ENCODE data around the gene FOXC1.
A peak's percentile ranks its signal among the peaks of the same experiment; 100 is the strongest.

The FOXC1 gene

DNA sequence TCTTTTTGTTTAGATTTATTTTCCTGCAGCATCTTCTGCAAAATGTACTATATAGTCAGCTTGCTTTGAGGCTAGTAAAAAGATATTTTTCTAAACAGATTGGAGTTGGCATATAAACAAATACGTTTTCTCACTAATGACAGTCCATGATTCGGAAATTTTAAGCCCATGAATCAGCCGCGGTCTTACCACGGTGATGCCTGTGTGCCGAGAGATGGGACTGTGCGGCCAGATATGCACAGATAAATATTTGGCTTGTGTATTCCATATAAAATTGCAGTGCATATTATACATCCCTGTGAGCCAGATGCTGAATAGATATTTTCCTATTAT, 3.2 kb downstream of the FOXC1 start:
- peak; percentile 85 for DNase-seq

DNA sequence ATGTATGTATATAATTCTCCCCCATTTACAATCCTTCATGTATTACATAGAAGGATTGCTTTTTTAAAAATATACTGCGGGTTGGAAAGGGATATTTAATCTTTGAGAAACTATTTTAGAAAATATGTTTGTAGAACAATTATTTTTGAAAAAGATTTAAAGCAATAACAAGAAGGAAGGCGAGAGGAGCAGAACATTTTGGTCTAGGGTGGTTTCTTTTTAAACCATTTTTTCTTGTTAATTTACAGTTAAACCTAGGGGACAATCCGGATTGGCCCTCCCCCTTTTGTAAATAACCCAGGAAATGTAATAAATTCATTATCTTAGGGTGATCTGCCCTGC, 3.6 kb downstream of the FOXC1 start:
- DNase-seq, result no peak

DNA sequence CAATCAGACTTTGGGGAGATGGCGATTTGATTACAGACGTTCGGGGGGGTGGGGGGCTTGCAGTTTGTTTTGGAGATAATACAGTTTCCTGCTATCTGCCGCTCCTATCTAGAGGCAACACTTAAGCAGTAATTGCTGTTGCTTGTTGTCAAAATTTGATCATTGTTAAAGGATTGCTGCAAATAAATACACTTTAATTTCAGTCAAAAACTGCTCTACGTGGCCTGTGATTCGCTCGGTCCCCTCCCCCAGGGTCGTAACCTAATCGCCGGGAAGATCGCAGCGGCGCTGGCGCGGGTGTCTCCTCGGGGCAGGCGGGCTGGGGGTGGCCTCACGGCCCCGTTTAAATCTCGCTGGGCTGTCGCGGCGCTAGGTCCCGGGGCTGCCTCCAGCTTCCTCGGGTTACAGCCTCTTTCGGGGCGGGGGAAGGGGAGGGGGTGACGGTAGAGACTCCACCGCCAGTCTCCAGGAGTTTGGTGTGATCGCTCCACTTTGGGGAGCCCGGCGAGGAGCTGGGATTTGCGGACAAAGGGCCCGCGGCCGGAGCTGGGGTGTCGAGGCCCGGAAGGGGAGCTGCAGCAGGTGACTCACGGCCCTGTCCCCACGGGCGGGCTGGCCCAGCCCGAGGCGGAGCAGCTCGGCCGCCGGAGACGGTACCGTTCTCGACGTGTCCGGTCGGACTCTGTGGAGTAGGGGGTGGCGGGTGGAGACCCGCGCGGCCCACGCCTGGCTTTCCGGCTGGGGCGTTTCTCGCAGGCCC, 4.2 kb downstream of the FOXC1 start:
- DNase-seq, result peak; percentile 45

DNA sequence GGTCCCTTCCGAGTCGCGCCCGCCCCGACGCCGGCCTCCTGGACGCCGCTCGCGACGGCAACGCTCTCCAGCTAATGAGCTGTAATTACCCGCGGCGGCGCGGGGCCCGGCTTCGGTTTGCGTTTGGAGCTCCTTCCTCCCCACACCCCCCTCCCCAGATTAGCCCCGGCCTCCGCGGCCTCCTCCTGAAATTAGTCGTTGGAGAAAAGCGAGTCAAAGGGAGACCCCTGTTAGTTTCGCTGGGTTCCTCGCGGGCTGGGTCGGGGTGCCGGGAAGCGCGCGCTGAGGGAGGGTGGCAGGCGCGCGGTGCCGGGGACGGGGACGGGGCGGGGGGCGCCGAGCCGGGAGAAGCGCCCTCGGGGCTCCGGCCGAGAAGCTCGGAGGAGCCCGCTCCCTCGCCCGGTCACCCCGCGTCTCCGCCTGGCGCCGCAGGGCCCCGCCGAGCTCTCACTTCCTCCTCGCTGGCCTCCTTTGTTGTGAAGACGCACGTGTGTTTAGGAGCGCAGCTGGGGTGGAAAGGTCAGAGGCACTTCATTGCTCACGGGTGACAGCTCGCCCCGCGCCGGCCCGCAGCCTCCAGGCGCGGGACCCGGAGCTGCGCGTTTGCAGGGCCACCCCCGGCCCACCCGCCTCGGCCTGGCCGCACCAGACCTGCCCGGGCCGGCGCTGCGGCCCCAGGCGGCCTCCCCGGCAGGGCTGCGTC, 4.9 kb downstream of the FOXC1 start:
- DNase-seq, result no peak

DNA sequence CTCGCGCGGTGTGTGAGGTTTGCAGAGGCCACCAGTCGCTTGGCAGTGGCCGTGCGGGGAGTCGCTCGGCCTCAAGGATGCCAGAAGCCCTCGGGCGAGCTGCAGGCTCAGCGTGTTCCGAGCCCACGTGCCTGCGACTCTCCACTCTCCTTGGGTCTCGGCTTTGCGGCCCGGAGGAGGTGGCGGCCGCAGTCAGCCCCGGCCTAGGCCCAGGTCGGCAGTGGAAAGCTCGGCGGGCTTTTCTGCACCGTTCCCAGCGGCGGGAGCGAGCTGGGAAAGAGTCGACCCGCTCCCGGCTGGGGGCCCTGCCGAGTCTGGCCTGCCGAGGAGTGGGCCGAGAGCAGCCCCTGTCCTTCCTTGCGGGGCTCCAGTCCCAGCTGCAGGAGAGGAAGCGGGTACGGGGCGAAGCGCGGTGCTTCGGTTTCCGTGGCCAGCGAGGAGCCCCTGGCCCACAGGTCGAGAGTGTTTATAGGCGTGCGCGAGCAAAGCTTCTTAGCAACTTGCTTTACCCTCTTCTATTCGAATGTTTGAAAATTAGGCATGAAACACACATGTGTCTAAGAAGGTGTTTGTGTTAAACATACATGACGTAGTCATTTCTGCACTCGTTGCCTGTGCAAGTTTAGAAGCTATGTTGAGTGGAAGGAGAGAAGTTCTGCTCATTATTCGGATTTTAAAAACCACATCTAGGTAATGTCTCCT, 5.6 kb downstream of the FOXC1 start:
- no peak for DNase-seq

DNA sequence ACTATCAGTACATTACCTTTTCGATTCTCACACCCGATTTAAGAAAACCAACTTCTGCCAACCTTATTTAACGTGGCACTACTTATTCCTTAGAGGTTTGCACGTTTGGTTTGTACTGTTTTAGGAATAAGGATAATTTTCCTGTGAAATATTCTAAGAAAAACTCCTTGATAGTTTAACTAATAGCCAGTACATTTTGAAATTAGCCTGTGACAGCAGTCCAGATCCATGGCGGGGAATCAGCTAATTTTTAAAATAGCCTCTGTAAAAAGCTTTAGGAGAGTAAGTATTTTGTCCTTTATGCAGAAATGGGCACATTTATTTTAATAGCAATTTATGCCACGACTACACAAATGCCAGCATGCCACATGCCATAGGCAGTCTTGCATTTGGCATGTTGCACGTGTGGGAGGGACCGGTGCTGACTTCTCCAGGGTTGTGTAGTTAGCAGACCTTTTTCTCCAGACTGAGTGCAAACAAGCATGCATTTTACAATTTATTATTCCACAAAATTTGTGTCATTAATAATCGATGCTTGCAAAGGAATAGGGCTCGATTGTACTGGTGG, 6.2 kb downstream of the FOXC1 start:
- DNase-seq, result no peak

DNA sequence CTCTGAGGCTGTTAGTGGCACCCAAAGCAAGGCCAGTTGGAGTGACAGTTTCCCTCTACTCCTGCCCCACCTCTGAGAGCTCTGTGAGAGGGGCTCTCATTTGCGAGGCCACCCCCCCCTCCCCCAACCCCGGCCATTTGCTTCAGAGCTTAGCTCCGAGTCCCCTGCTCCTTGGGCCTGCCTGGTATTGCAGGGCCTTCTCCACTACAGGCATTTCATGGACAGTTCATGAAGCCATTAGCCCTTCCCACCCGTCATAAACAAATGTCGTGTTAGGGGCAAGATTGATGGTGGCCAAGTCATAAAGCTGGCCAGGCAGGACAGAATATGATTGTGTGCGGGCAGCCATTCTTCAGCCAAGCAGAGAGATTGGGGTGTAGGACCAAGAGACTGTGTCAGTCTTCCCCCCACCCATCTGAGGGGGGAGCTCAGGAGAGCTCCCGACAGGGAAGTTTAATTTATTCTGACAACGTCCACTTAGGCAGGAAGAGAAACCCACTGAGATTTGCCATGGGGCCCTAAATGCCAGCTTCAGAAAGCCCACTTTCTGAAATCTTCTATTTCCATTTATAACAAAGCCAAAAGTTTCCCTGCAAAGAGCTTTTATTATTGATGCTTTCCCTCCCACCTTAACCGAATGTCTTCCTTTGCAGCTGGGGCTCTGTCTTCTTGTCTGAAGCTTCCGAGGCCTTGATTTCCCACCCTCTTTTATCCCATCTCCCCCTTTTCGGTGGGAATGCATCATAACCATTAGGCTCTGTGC, 7.2 kb downstream of the FOXC1 start:
- no peak for DNase-seq

DNA sequence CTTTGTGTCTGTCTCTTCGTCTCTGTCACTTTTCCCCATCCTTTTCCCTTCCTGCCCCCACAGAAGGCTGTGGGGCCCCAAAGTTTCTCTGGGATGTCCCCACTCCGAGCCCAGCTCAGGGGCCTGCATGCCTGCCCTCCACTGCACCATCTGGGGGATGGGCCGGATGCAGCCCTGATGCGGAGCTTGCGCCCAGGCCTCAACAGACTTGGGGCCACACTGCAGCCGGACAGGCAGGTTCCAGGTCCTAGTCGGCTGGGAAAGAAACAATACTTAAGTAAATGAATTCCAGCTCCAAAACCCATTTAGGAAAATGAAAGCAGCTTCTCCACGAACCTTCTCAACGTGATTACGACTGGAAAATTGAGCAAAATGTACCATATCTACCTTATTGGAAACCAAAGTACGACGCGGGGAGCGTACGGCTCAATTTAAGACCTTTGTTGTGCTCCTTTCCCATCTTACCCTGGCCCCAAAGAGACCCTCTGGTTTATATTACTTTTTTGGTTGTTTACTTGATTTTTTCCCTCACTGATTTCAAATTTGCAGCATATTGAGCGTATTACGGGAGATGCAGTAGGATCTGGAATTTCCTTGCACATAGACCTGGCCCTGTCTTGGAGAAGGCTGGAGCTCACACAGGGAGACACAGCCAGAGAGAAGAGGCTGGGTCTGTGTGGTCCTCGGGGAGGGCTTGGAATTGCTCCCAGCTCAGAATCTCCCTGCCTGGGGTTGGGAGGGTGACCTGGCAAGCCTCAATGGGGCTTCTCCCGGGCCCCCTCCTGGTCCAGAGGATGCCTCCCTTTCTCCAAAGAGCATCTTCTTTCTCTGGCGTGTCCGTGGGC, 8.0 kb downstream of the FOXC1 start:
- DNase-seq, result no peak

DNA sequence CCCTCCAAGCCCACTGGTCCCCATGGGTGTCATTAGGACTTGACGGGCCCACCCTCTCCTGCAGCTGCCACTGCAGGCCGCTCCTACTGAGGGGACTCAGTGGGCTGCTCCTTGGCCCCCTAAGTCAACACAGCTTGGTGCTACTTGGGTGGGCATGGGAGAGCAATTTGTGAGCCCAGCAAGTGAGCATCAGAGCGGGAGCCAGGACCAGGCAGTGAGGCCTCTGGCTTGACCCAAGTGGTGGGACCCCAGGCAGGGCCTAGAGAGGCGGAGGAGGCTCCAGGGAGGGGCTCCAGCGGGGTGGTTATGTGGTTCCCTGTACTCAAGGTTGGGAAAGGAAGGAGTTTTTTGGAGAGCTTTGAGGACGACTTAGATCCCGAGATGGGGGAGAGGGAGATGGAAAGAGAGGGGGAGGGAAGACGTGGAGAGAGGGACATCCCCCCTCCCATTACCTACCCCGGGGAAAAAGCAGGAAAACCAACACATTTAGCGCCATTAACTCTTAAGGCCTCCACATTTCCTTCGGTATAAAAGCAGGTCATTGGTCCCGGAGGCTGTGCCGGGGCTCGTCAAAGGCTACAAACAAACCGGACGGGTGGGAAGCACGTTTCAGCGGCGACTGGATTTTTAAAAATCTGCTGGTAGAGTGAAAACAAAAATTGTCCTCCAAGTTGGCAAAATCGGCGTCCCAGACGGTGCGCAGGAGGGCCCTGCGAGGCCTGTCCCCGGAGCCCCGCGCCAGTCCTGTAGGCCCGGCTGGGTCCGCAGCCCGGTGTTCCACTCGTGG, 8.8 kb downstream of the FOXC1 start:
- DNase-seq, result no peak

DNA sequence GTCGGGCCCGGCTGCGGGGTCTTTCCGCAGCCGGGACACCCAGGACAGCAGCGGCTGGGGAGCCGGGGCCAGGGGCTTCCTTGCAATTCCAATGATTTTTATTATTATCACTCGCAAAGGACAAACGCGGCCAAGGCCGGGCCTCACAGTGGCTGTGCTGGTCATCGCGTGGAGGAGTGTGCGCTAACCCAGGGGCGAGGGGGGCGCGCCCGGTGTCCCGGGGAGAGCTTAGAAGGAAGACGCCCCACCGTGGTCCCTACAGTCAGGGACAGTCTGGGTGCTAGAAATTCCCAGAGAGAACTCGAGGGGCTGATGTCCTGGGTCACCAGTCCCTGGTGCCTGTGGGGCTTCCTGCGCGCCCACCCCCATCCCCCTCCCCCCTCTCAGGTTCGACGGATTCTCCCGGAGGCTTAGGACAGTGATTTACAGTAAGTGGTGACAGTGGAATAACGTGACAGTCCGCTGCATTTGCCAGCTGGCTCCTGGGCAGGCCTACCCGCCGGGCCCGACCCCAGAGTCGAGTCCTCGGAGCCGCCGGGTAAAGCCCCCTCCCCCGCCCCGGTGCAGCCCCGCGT, 9.5 kb downstream of the FOXC1 start:
- DNase-seq, result no peak

DNA sequence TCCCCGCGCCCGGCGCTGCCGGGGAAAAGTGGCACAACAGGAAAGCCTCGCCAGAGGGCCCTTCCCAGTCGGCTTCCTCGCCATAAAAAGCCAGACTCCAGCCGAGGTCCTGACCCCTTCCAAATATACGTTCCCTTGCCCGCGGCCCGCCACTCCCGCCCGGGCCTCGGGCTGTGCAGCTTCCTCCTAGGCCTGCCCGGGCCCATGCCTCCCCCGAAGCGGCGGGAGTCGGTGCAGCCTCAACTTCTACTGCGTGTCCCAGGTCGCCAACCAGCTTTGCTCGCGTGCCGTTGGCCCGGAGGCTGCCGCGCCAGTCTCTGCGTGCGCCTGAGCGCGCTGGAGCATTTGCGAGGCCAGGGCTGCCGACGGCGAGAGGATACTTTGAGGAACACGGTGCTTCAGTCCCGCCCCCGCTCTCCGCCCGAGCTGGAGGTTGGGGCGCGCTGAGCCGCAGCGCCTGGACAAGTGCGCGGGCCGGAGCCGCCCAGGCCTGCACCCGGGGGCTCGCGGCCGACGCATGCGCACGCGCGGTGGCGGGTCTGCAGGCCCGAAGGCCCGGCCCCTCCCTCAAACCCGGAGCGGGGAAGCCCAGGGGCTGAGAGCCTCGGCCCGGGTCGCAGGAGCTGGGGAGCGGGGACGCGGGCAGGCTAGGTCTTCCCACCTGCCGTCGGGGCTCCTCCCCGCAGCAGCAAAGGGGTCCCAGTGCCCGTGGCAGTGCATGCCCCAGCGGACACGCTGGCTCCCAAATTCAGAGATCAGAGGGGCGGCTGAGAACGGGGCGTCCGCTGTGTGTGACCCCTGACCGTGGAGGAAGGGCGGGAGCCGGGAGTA, 10.2 kb downstream of the FOXC1 start:
- DNase-seq, result no peak

DNA sequence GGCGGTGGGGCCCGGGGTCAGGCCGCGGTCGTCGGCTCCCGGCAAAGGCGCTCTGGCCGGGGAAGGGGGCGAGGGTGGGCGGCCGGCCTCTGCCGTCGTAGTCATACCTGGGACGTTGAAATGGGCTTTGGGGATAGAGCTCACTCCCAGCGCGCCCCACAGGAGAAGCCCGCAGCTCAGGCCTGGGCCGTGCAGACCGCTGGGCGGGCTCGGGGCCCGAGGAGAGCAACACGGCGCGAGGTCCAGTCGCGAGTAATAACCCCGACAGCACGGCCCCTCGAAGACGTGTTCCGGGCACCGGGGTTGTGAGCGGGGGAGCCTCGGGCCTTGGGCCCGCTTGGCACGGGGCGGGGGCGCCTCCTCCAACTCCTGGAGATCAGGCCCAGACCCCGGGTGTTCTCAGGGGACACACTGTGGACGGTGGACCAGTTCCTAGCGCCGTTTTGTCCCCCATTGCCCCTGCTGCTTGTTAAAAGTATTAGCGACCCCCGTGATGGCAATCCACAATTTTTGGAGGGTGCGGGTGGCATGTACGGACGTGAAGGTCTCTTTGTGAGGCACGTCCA, 10.9 kb downstream of the FOXC1 start:
- no peak for DNase-seq

DNA sequence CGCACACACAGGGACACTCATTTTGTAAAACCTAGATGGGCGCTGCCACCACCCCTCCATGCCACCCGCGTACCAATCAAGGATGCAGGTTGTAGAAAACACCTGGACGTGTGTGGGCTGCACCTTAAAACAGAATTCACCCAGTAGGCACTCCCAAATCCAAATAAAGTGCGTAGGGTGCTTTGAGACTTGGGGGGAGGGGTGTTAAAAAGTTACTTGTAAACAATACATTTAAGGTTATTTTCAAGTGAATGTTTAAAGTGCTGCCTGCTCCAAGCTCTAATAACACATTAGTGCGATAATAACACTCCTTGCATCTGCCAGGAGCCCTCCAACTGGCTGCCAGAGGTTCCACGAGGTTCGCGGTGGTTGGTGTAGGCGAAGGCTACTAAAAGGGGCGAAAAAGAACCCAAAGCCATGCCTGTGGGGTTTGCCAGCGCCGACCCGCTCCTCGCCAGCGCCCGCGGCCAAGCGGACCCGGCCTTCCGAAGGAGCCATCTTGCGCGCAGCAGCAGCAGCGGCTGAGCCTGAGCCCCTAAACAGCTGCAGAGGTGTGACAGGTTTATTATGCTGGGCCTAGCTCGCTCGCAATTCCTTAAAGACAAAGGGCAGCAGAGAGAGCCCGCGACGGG, 11.5 kb downstream of the FOXC1 start:
- DNase-seq, result no peak

DNA sequence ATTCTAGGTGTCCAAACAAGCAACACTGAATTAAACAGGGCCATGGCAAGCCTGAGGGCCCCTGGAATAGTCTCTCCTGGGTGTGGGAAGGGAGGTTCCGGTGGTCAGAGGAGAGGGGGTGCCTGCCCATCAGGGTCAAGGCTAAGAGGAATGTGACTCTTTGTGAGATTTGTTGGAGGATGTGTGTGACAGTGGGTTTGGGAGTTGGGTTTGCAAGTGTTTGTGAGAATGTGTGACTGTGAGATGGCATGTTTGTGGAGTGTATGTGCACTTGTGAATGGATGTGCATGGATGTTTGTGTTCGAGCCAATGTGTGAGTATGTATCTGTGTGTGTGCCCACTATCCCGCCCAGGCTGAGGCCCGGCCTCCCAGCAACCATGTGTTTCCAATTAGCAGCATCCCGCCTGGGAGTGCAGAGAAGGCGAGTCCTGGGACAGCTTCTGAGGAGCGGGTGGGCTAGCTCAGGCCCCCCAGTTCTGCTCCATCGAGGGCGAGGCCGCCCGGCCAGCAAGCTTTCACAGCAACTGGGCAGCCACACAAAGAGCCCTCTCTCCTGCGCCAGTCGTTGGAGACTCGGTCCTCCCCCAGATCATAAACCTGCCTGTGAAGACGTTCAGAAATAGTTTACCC, 12.6 kb downstream of the FOXC1 start:
- DNase-seq, result peak; percentile 51

DNA sequence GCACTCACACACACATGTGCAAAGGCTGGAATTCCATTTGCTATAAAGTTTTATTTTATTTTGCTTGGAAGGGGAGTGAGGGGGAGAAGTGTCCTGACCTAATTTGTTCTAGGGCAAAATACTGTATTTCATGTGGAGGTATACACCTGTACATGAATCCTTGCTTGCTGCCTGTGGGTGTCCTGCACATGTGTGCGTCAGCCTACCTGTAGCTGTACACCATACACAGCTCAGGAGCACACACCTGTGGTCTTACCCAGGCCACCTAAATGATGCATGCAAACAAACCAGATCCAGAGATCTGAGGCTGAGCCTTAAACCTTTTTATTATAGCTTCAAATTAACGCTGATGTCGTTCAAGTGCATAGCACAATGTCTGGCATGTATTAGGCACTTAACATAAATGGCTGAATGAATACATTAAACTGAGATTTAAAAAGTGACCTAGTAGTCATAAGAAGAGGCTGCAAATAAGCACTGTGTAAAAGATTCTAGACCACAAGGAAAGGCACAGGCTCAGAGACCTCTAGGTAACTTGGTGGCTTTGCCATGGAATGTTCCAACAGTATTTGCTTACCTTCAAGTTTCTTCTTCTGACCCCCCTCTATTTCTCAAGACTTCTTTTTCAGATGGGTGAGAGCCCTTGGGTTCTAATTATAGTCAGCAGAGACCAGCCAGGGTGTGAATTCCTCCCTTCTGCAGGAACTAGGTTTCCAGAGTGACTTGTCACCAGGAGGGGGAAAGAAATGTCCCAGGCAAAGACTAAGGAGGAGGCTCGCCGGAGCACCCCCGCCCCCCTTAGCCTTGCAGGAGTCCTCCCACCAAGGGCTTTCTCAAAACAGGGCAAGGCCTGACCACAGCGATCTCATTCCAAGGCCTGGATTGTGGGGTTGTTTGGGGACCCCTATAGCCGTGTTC, 13.4 kb downstream of the FOXC1 start:
- DNase-seq, result no peak

DNA sequence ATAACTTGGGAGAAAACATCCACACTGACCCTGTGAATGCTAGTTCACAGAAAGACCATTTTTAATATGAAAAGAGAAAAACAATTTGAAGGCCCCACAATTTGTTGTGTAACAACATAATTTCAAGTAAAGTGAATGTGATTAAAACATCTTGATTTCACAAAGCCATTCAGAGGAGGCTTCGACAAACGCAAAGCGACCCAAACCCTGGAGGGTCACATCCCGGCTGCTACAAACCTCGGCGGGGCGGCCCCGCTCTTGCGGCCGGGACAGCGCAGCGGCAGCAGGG, 14.0 kb downstream of the FOXC1 start:
- DNase-seq, result no peak

DNA sequence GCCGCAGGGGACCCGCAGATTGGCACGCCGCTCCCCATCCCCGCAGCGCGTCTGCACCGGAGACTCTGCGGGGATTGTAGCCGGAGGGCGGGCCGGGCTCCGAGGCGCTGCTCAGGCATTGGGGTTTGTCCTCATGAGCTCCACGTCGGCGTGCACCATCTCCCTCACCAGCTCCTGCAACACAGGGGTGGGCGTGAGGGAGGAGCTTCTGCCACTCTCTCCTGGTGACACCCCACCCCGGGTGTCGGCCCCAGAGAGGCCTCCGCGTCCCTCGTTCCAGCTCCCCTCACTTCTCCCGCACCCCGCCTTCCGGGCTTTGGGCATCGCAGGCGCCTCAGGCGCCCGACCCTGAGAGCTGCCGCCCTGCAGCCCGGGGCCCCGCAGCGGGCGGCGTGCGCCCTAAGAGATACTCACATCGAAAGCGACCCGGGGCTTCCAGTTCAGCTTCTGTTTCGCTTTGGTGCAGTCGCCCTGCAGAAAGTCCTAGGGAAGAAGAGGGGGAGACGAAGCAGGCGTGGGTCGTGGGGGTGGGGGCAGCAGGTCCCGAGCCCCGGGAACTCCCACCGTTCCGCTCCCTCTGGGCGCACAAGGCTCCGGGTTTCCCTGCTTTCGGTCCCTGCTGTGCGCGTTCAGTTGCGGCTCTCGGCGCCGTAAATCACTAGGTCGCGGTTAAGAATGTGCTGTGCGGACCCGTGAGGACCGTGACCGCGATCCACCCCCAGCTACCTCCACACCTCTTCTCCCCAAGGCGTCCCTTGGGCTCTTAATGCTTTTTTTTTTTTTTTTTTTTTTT, 14.5 kb downstream of the FOXC1 start:
- DNase-seq, result no peak

Measured in fibroblast of skin of back (primary cell).